ENCODE results near the gene LNP1.
"Not testable (repeated sequence)": the region's sequence is repeated elsewhere in the genome, so short reads cannot be mapped to it uniquely, and the experiment has no call there.

Gene LNP1

DNA sequence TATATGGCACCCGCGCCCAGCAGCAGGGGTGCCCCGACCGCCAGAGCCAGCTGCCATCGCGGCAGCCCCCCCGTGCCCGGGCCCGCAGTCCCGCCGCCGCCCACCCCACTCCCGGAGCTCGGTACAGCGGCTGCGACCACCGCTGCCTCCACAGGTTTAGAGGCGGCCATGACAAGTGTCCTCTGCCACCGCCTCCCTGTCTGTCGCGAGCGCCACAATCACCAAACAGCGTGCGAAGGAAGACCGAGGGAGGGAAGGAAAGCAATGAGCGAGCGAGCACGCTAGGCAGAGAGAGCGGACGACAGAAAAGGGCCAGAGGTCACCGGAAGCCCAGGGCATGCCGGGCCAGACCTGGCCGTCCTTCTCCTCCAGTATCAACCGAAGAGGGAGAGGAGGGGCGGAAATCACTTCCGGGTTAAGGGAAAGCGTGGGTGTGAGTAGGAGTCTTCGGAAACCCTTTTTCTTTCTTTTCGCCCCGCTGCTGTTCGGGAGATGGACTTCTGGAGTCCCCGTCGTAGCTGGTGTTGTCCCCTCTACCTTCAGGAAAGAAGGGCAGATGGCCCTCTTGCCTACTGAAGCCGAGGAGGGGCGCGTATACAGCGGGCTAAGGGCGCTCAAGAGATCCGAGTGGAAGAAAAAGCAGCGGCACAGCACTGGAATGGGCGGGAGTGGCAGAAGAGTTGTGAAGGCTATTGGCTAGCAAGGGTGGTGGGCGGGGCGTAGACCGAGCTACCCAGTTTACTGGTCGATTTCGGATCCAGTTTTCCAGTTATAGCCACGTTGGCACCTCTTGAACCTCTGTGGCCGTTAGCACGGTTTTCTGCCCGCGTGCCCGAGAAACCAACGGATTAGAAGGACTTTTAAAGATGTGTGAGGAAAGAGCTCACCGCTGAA, at the start of gene LNP1, which contains the start of gene TOMM70:
Gene LNP1, plus strand, starts transcription at position 760 of the 894 bp plus-strand sequence. CDS start 28,191 bp downstream, outside the sequence.
Gene TOMM70, minus strand, starts transcription at position 310 of the 894 bp plus-strand sequence. Its CDS starts 140 bp downstream, at position 170.
- peak; percentile 90 for DNase-seq (ENCODE audit: low read depth, low spot score)

GRCh38 chr3:100351770-100352169, 49.6 kb upstream of the LNP1 start:
- not testable (repeated sequence) for DNase-seq (ENCODE audit: low read depth, low spot score)

GRCh38 chr3:100352296-100353231, 48.8 kb upstream of the LNP1 start:
- no peak for DNase-seq (ENCODE audit: low read depth, low spot score)

GRCh38 chr3:100354850-100355249, 46.5 kb upstream of the LNP1 start:
- no peak for DNase-seq (ENCODE audit: low read depth, low spot score)

GRCh38 chr3:100358413-100358812, 42.9 kb upstream of the LNP1 start:
- DNase-seq (ENCODE audit: low read depth, low spot score), result no peak

DNA sequence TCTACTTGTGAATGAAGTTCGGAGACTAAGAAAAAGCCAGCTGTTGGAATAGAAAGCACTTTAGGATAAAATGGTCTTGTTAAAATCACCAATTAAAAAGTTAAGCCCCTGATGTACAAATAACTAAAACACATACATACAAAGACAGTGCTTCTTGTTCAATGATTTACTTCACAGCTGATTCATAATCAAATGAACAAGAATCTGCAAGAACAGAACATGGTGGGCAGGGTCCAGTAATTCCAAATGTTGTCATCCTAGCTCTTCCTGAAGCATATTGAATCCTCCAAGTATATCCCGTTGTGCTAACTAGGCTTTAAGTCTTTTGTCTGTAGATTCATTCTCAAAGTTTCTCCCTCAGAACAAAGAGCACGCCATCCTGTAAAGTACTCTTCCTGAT, 42.3 kb upstream of the LNP1 start:
- DNase-seq (ENCODE audit: low read depth, low spot score), result no peak

DNA sequence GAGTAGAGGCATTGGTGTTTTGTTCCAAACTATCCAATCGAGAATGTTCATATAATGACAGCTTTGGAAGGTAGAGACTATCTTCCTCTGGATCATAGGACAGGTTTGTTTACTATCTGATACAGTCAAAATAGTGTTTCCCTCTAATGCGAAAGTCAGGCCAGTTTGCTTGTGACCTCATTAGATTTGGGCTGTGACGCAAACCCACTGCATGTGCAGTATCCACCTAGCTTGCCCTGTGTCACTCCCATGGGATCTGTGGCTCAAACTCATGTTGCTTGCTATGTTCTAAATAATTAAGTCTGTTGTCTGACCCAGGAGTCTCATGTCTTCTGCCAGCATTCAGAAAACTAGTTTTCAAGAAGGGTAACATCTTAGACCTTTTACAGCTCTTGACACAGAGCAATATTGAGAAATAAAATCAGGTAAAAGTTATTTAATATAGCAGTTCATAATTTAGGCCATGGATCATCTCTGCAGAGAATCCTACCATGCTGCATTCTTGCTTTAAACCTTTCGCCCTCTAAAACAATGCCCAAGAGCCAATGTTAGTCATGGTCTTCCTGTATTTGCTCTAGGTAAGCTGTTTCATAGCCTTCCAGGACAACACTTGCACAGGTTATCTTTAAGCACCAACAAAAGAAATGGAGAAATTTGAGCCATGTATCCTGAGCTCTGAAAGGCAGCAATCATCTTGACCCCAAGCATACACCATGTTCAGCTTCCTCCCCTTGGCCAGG, 40.4 kb upstream of the LNP1 start:
- DNase-seq (ENCODE audit: low read depth, low spot score), result no peak

DNA sequence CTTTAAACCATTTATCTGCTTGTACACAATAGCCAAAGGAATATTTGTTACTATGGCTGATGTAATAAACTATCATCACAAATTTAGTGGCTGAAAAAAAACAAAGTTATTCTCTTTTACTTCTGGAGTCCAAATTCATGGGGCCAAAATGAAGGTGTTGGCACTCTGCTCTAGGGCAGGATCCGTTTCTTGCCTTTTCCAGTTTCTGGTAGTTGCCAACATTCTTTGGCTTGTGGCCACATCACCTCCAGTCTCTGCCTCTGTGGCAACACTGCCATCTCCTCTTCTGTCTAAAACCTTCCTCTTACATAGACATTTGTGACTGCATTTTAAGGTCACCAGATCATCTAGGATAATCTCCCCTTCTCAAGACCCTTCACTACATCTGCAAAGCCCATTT, 39.4 kb upstream of the LNP1 start:
- no peak for DNase-seq (ENCODE audit: low read depth, low spot score)

DNA sequence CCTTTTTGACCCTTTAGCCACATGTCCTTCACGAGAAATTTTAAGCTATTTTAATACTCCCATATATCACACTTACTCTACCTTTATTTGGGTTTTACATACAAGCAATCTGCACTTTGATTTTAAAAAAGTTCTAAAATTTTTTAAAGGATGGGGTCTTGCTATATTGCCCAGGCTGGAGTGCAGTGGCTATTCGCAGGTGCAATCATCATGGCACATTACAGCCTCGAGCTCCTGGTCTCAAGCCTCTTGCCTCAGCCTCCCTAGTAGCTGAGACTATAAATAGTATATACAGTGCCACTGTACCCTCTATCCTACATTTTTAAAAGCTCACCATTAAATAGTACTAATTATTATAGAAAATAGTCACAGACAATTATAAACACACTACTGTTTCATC, 36.9 kb upstream of the LNP1 start:
- DNase-seq (ENCODE audit: low read depth, low spot score), result no peak

DNA sequence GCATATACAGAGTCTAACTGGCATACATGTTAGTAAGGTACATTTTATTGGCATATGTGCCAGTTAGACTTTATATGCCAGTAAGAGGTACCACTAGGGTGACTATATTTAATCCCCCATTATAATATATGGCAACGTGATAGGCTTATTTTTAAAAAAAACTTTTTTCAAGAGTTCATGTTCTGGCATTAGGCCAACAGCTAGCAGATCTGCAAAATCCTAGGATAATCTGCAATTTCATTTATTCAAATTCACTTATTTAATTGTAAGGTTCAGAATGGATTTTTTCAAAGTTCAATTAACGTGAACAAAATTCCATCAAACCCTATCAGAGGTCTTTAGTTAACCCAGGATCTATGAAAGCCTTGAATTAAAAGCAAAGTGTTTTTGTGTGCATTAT, 34.9 kb upstream of the LNP1 start:
- DNase-seq (ENCODE audit: low read depth, low spot score), result no peak

- DNase-seq (ENCODE audit: low read depth, low spot score), result no peak
These were observed 32.9 kb upstream of the LNP1 start for GRCh38 chr3:100368441-100368840.

DNA sequence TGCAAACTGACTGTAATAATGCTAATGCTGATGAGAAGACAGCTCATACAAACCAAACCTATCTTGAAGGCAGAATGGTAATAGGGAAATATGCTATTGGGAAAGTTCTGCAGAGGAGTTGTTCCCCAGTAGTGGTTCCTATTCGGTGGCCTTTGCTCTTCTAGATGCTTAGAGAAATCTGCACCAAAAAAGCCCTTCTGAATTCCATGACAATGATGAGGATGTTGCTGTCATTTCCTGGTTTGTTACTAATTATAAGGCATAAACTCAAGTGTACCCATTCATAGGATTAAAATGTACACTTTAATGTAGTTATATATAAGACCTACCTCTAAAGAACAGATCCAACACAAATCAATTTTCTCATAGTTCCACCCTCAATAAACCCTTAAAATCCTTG, 30.6 kb upstream of the LNP1 start:
- DNase-seq (ENCODE audit: low read depth, low spot score), result no peak

DNA sequence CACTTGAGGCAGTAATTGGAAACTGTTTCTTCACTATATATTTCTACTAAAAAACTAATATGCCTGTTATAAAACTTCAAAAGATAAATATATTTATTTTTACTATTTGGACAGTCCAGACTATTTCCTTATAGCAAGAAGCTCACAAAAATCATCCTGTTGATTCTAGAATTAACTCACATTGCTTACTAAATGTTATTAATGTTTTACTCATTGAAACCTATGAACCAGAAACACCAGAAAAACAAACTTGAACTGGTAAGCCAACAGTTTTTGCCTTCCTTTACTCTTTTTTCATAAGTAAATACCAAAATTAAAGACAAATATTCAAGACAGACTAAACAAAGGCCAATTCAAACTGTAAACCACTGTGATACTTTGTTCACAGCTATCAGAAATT, 26.8 kb upstream of the LNP1 start:
- no peak for DNase-seq (ENCODE audit: low read depth, low spot score)

DNA sequence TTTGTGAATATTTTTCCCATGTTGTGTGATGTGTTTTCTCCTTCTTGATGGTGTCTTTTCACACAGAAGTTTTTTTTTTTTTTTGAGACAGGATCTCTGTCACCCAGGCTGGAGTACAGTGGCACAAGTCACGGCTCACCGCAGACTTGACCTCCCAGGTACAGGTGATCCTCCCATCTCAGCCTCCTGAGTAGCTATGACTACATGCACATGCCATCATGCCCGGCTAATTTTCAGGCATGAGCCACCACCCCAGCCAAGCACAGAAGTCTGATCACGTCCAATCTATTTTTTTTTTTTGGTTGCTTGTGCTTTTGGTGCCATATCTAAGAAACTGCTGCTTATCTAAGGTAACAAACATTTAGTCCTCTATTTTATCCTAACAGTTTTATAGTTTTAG, 25.0 kb upstream of the LNP1 start:
- DNase-seq (ENCODE audit: low read depth, low spot score), result no peak

DNA sequence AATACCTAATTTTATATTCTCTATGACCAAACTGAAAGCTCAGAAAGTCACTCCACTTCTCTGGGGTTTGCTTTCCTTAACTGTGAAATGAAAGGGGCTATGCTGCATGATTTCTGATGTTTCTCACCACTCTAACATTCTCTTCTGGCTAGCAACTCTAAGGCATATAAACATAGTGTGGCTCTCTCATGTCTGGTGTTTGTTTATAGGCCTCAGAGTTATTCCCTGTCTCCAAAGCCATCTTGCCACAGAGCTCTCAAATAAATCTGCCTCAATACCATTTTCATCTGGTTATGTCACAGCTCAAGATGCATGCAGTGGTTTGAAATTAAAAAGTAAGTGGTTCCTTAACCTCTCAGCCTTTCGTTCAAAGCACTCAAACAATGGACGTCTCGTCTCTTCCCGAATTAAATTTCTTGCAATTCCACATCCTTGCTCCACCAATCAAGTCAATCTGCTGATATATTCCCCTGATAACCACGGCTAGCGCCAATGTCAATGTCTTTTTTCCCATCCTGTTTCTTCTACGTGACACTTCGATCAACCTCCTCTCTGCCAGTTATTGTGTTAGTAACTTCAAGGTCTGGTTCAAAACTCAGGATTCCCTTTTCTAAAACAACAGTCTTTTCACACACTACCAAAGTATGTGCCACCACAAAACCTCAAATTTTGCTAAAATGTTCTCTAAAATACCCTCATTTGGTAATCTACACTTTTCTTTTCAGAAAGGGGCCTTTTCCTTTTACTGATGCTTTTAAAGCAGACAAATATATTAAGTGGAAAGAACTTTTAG, 16.4 kb upstream of the LNP1 start:
- no peak for DNase-seq (ENCODE audit: low read depth, low spot score)

DNA sequence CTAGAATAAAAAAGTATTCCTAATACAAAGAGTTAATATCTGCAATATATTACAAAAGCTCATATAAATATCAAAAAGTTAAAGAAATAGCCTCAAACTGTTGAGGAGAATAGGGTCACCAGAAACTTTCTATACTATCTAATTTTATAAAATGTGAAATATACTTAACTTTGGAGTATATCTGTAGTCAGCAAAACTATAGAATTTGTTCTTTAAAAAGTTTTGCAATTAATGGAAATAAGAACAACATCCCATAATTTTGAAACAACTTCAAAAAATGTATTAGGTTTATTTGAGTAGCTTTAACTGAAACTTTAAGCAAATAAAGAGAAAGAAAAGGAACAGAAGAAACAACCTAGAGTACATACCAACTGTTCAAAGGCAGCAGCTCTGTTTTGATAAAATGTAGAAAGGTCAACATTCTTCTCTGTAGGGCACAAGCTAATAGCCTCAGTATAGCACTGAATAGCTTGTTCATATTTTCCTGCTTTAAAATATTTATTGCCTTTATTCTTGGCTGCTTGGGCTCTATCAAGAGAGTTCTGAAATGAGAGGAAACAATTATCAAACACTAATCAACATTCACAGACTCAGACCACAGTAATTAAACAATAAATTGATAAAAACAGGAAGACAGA, 14.8 kb upstream of the LNP1 start:
- DNase-seq (ENCODE audit: low read depth, low spot score), result peak; percentile 32

DNA sequence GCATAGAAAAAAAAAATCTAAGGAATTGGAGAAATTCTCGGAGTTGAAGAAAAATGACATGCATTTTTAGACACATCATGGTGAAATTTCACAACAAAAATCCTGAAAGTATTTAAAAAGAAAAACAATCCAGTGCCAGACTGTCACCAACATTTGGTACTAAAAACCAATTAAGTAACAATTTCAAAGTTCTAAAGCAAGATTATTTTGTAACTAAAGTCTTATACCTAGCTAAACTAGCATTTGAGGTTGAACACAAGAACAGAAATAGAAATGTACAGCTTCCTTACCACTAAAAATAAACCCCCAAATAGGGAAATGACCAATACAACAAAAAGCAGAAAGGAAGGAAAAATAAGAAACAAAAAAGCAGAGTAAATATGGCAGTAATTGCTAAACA, 12.3 kb upstream of the LNP1 start:
- no peak for DNase-seq (ENCODE audit: low read depth, low spot score)

DNA sequence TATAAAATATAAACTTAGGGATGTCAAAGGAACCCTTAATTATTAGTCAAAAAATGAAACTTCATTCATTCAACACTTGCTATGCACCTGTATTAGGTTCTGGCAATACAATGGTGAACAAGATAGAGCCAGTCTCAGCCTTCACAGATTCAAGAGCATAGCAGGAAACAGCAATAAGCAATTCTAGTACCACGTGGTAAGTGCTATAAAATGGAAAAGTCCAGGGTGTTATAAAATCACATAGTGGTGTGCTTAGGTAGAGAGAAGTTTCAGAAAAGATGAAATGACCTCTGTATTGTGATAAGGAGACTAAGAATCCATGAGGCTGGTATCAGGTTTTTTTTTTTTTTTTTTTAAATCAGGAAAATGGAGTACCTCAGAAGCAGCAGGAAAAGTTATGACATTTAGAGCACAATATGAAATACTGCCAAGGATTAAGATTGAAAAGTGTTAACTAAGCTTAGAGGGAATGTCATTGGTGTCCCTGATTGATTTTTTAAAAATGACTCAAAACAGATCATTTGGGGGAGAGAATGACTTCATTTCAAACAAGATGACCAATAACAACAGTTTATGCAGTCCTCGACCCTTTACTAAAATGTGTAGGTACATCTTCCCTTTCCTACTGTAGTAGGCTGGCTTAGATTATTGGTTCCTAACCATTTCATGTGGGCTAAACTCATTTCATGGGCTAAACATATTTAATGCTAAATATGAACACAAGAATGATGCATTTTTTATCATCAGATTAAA, 5.5 kb upstream of the LNP1 start:
- no peak for DNase-seq (ENCODE audit: low read depth, low spot score)

GRCh38 chr3:100396967-100397366, 4.4 kb upstream of the LNP1 start:
- DNase-seq (ENCODE audit: low read depth, low spot score), result no peak
